Muscle layer of duodenum (tissue), 2 donors: ENCODE results near the gene PEX11G.

ENCODE experiments used
- H3K27ac ChIP-seq: one replicate; pipeline ENCODE4 v1.7.0; 2013; ENCODE audit warnings: mild to moderate bottlenecking, low read length
- H3K27me3 ChIP-seq: one replicate; pipeline ENCODE4 v1.7.0; 2013; ENCODE audit warnings: low read depth, mild to moderate bottlenecking, control low read depth, low read length
- H3K36me3 ChIP-seq, 2 donors: one replicate each; pipeline ENCODE4 v1.7.0; 2013; ENCODE audit warnings: low read length in 2 of 2, control low read depth in 1 of 2, mild to moderate bottlenecking in 1 of 2; ENCODE audit not compliant: insufficient read depth in 2 of 2, control insufficient read depth in 1 of 2
- H3K4me1 ChIP-seq, 2 donors: one replicate each; pipeline ENCODE4 v1.7.0; 2013; ENCODE audit warnings: low read length in 2 of 2, mild to moderate bottlenecking in 2 of 2, control low read depth in 1 of 2, moderate library complexity in 1 of 2; ENCODE audit not compliant: insufficient read depth in 2 of 2, control insufficient read depth in 1 of 2
- H3K4me3 ChIP-seq, 2 donors: one replicate each; pipeline ENCODE4 v1.7.0; 2013; ENCODE audit warnings: low read length in 2 of 2, low read depth in 1 of 2, mild to moderate bottlenecking in 1 of 2
- H3K9me3 ChIP-seq, 2 donors: one replicate each; pipeline ENCODE4 v1.7.0; 2013; ENCODE audit warnings: low read length in 2 of 2, control low read depth in 1 of 2, mild to moderate bottlenecking in 1 of 2; ENCODE audit not compliant: control insufficient read depth in 1 of 2
- donor health status: healthy.

The PEX11G gene

GRCh38 chr19:7471696-7472615 is 16.9 kb downstream of the PEX11G start:
- Histone ChIP-seq H3K36me3 (peaks cover 21 to 57% of the 10 kb centered on the region in 2 donors), H3K9me3 (no peaks in the 10 kb centered on the region), H3K27ac (no peak overlapping the region), H3K4me1 (no peaks in the 10 kb centered on the region), H3K4me3 (no peak overlapping the region), H3K27me3 (no peaks in the 10 kb centered on the region)

- Histone ChIP-seq H3K9me3 (no peaks in the 10 kb centered on the region), H3K4me1 (no peaks in the 10 kb centered on the region), H3K4me3 (no peak overlapping the region), H3K27me3 (no peaks in the 10 kb centered on the region), H3K36me3 (peaks cover 21 to 63% of the 10 kb centered on the region in 2 donors), H3K27ac (no peak overlapping the region)
These were observed 18.1 kb downstream of the PEX11G start for GRCh38 chr19:7470540-7471305.

- Histone ChIP-seq H3K9me3 (no peaks in the 10 kb centered on the region), H3K4me1 (no peaks in the 10 kb centered on the region), H3K36me3 (peaks cover 23 to 68% of the 10 kb centered on the region in 2 donors), H3K4me3 (no peak overlapping the region), H3K27ac (no peak overlapping the region), H3K27me3 (no peaks in the 10 kb centered on the region)
These were observed 19.1 kb downstream of the PEX11G start for GRCh38 chr19:7469669-7470285.

- no peaks in the 10 kb centered on the region for H3K27me3 ChIP-seq
- H3K4me1 ChIP-seq, result no peaks in the 10 kb centered on the region
- H3K36me3 ChIP-seq, result peaks cover 30 to 78% of the 10 kb centered on the region in 2 donors
- H3K4me3 ChIP-seq, result no peak overlapping the region
- no peaks in the 10 kb centered on the region for H3K9me3 ChIP-seq
- no peak overlapping the region for H3K27ac ChIP-seq
These were observed 20.0 kb downstream of the PEX11G start for GRCh38 chr19:7468840-7469239.

- H3K27me3 ChIP-seq, result no peaks in the 10 kb centered on the region
- no peak overlapping the region for H3K4me3 ChIP-seq
- no peaks in the 10 kb centered on the region for H3K4me1 ChIP-seq
- H3K27ac ChIP-seq, result no peak overlapping the region
- no peaks in the 10 kb centered on the region for H3K9me3 ChIP-seq
- peaks cover 35 to 89% of the 10 kb centered on the region in 2 donors for H3K36me3 ChIP-seq
These were observed 21.5 kb downstream of the PEX11G start for GRCh38 chr19:7467009-7467989.

- H3K36me3 ChIP-seq, result peaks cover 25 to 83% of the 10 kb centered on the region in 2 donors
- no peak overlapping the region for H3K27ac ChIP-seq
- no peaks in the 10 kb centered on the region for H3K27me3 ChIP-seq
- H3K4me3 ChIP-seq, result no peak overlapping the region
- H3K9me3 ChIP-seq, result no peaks in the 10 kb centered on the region
- no peaks in the 10 kb centered on the region for H3K4me1 ChIP-seq
These were observed 25.3 kb downstream of the PEX11G start for GRCh38 chr19:7463575-7463974.

- no peaks in the 10 kb centered on the region for H3K27me3 ChIP-seq
- peaks cover 27 to 79% of the 10 kb centered on the region in 2 donors for H3K36me3 ChIP-seq
- no peaks in the 10 kb centered on the region for H3K9me3 ChIP-seq
- H3K27ac ChIP-seq, result no peak overlapping the region
- no peak overlapping the region for H3K4me3 ChIP-seq
- H3K4me1 ChIP-seq, result no peaks in the 10 kb centered on the region
These were observed 26.8 kb downstream of the PEX11G start for GRCh38 chr19:7461841-7462629.

GRCh38 chr19:7460562-7460966 is 28.3 kb downstream of the PEX11G start:
- Histone ChIP-seq H3K4me1 (no peaks in the 10 kb centered on the region), H3K9me3 (no peaks in the 10 kb centered on the region), H3K4me3 (no peak overlapping the region), H3K36me3 (peaks cover 37 to 87% of the 10 kb centered on the region in 2 donors), H3K27me3 (no peaks in the 10 kb centered on the region), H3K27ac (no peak overlapping the region)

- Histone ChIP-seq H3K27ac (no peak overlapping the region), H3K4me3 (no peak overlapping the region), H3K9me3 (no peaks in the 10 kb centered on the region), H3K36me3 (peaks cover 41 to 88% of the 10 kb centered on the region in 2 donors), H3K4me1 (no peaks in the 10 kb centered on the region), H3K27me3 (no peaks in the 10 kb centered on the region)
These were observed 29.1 kb downstream of the PEX11G start for GRCh38 chr19:7459773-7460172.

GRCh38 chr19:7458675-7459074 is 30.2 kb downstream of the PEX11G start:
- Histone ChIP-seq H3K4me3 (no peak overlapping the region), H3K36me3 (peaks cover 45 to 88% of the 10 kb centered on the region in 2 donors), H3K9me3 (no peaks in the 10 kb centered on the region), H3K27me3 (no peaks in the 10 kb centered on the region), H3K27ac (no peak overlapping the region), H3K4me1 (no peaks in the 10 kb centered on the region)
